ENCODE data around the gene NSG1.

- TF ChIP-seq POLR2A (IDR thresholded peaks at IDR 0.05) (no peak), CTCF (IDR thresholded peaks at IDR 0.05) (no peak)
Observed at GRCh38 chr4:4361883-4362282, 25.0 kb upstream of the NSG1 start.
